HEK293 (cell line): Measurements from ENCODE around the gene RBBP8NL.

Experiments
- CTCF ChIA-PET: fragments of 350-600 bp; formaldehyde crosslinking; extraction: SDS; loops from one replicate; lab custom pipeline; 2021; ENCODE audit warnings: antibody characterized with exemption; lab: Yijun Ruan, JAX
- POLR2A ChIA-PET: fragments of 300-600 bp; formaldehyde crosslinking; extraction: SDS; loops from one replicate; lab custom pipeline; 2020; ENCODE audit warnings: antibody characterized with exemption, inconsistent platforms; lab: Yijun Ruan, JAX
- H3K27ac ChIP-seq: fragments of 200-500 bp; sonication (Bioruptor generic); 2 replicates; pipeline ENCODE4 v1.5.1; 2014; ENCODE audit warnings: low read depth, low read length, control low read depth, inconsistent platforms; ENCODE audit errors: extremely low read depth
- H3K36me3 ChIP-seq, 2 experiments: fragments of 200-500 bp in 1 of 2; sonication (Bioruptor generic) in 1 of 2; 1 replicate in 1 of 2; 2 replicates in 1 of 2; pipeline ENCODE4 v1.5.1; 2014 to 2017; ENCODE audit warnings: inconsistent platforms in 2 of 2, low read length in 2 of 2; ENCODE audit not compliant: control insufficient read depth in 2 of 2, insufficient read depth in 1 of 2
- H3K4me1 ChIP-seq: fragments of 200-500 bp; sonication (Bioruptor generic); 2 replicates; pipeline ENCODE4 v1.5.1; 2014; ENCODE audit warnings: mild to moderate bottlenecking, low read length, inconsistent platforms; ENCODE audit not compliant: control insufficient read depth, insufficient read depth
- H3K4me3 ChIP-seq: 2 replicates; pipeline ENCODE4 v1.5.1; 2011; ENCODE audit warnings: low read depth, mild to moderate bottlenecking, control low read depth, low read length, moderate library complexity
- H3K9me3 ChIP-seq: fragments of 200-500 bp; sonication (Bioruptor generic); 2 replicates; pipeline ENCODE4 v1.5.1; 2014; ENCODE audit warnings: low read depth, low read length, inconsistent platforms; ENCODE audit not compliant: control insufficient read depth, insufficient read depth
- EGR2 ChIP-seq: fragments of 450-650 bp; formaldehyde crosslinking; IDR thresholded peaks from 2 replicates; pipeline ENCODE4 v1.5.1; 2016; ENCODE audit warnings: low read depth, missing biosample characterization, missing genetic modification characterization
- GLI4 ChIP-seq: fragments of 450-650 bp; formaldehyde crosslinking; IDR thresholded peaks from 2 replicates; pipeline ENCODE4 v1.5.1; 2016; ENCODE audit warnings: missing biosample characterization, missing genetic modification characterization
- MYNN ChIP-seq: fragments of 450-650 bp; formaldehyde crosslinking; IDR thresholded peaks from 2 replicates; pipeline ENCODE4 v1.5.1; 2016; ENCODE audit warnings: missing biosample characterization, missing genetic modification characterization, borderline replicate concordance
- YY1 ChIP-seq: fragments of 450-650 bp; formaldehyde crosslinking; IDR thresholded peaks from 2 replicates; pipeline ENCODE4 v1.5.1; 2018; ENCODE audit warnings: missing biosample characterization, missing genetic modification characterization
- YY2 ChIP-seq: fragments of 450-650 bp; formaldehyde crosslinking; IDR thresholded peaks from 2 replicates; pipeline ENCODE4 v1.5.1; 2016; ENCODE audit warnings: missing biosample characterization, missing genetic modification characterization
- ZBTB48 ChIP-seq: fragments of 450-650 bp; formaldehyde crosslinking; IDR thresholded peaks from 2 replicates; pipeline ENCODE4 v1.5.1; 2016; ENCODE audit warnings: missing biosample characterization, missing genetic modification characterization
- ZBTB7A ChIP-seq: fragments of 450-650 bp; formaldehyde crosslinking; IDR thresholded peaks from 2 replicates; pipeline ENCODE4 v1.5.1; 2016; ENCODE audit warnings: low read depth, missing biosample characterization, missing genetic modification characterization
- ZFHX2 ChIP-seq: fragments of 450-650 bp; formaldehyde crosslinking; conservative IDR thresholded peaks from 2 replicates; pipeline ENCODE4 v1.5.1; 2016; ENCODE audit warnings: missing biosample characterization, missing genetic modification characterization
- ZIC2 ChIP-seq: fragments of 450-650 bp; formaldehyde crosslinking; IDR thresholded peaks from 2 replicates; pipeline ENCODE4 v1.5.1; 2016; ENCODE audit warnings: missing biosample characterization, missing genetic modification characterization
- ZNF10 ChIP-seq: fragments of 450-650 bp; formaldehyde crosslinking; IDR thresholded peaks from 2 replicates; pipeline ENCODE4 v1.5.1; 2017; ENCODE audit warnings: missing biosample characterization, missing genetic modification characterization
- ZNF138 ChIP-seq: fragments of 450-650 bp; formaldehyde crosslinking; IDR thresholded peaks from 2 replicates; pipeline ENCODE4 v1.5.1; 2016; ENCODE audit warnings: missing biosample characterization, missing genetic modification characterization, borderline replicate concordance
- ZNF248 ChIP-seq: fragments of 450-650 bp; formaldehyde crosslinking; IDR thresholded peaks from 2 replicates; pipeline ENCODE4 v1.5.1; 2017; ENCODE audit warnings: missing biosample characterization, missing genetic modification characterization
- ZNF571 ChIP-seq: fragments of 450-650 bp; formaldehyde crosslinking; IDR thresholded peaks from 2 replicates; pipeline ENCODE4 v1.5.0; 2017; ENCODE audit warnings: missing biosample characterization, missing genetic modification characterization
- ZNF677 ChIP-seq: fragments of 450-650 bp; IDR thresholded peaks from 2 replicates; pipeline ENCODE4 v1.5.0; 2018; ENCODE audit warnings: missing biosample characterization, mild to moderate bottlenecking, missing genetic modification characterization, moderate library complexity
- ZNF792 ChIP-seq: fragments of 450-650 bp; formaldehyde crosslinking; IDR thresholded peaks from 2 replicates; pipeline ENCODE4 v1.5.1; 2016; ENCODE audit warnings: missing biosample characterization, missing genetic modification characterization
- TF ChIP-seq, protein P1 (sequence below): fragments of 450-650 bp; formaldehyde crosslinking; IDR thresholded peaks from 2 replicates; pipeline ENCODE4 v1.5.1; 2016; ENCODE audit warnings: missing biosample characterization, missing genetic modification characterization
- TF ChIP-seq, protein P2 (sequence below): fragments of 450-650 bp; formaldehyde crosslinking; IDR thresholded peaks from 2 replicates; pipeline ENCODE4 v1.5.1; 2016; ENCODE audit warnings: missing biosample characterization, missing genetic modification characterization
- TF ChIP-seq, protein P3 (sequence below): fragments of 450-650 bp; formaldehyde crosslinking; IDR thresholded peaks from 2 replicates; pipeline ENCODE4 v1.5.1; 2017; ENCODE audit warnings: missing biosample characterization, mild to moderate bottlenecking, missing genetic modification characterization, moderate library complexity
- TF ChIP-seq, protein P4 (sequence below): fragments of 450-650 bp; formaldehyde crosslinking; IDR thresholded peaks from 2 replicates; pipeline ENCODE4 v1.5.1; 2016; ENCODE audit warnings: missing biosample characterization, missing genetic modification characterization

The RBBP8NL gene

DNA sequence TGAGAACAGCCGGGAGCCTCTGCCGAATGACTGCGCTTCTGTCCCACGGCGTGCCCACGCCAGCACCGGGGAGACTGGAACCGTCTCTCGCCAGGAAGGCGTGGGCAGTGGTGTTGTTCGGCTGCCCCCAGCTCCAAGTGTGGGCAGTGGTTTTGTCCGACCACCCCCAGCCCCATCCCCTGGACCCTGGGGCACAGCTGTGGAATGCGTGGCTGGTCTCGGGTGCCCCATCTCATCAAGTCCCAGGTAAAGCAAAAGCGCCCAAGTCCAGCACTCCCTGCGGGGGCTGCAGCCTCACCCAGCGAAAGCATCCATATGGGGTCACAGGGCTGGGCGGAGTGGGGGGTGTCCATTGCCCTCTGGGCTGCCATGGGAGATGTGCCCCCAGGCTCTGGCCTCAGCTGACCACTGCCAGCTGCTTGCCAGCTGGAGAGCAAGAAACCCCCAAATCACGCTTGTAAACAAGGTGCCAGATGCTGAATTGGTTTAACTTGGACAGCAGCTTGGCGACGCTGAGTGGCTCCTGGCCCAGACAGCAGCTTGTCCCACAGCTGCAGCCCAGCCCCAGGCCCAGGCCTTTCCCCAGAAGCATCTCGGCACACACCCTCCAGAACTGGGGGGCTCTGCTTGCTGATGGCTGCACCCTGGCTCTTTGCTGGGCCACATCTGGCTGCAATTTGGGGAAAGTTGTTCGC, 24.7 kb downstream of the RBBP8NL start:
- H3K4me1 ChIP-seq = 0 out of 2 replicates have a peak, but pooled peaks cover 2% of the 10 kb centered on the region
- H3K27ac ChIP-seq = no peak overlapping the region
- TF ChIP-seq EGR2 = peak; percentile 37; the same call in 1 of the 2 replicates
- TF ChIP-seq ZBTB7A (tag by site-specific recombination) = no peak
- CTCF ChIA-PET = no interaction called here
- no peak overlapping the region for H3K4me3 ChIP-seq
- H3K36me3 ChIP-seq = peaks cover 0 to 48% of the 10 kb centered on the region in 2 experiments; a peak in 2 of 3 replicates
- H3K9me3 ChIP-seq = no peaks in the 10 kb centered on the region
- POLR2A ChIA-PET = interaction anchor here (0.9 to 1.9 kb wide), 2 partner anchors 14 to 16 kb away, joined by 3 to 7 read pairs; partner anchors contain the start of gene RPS21

DNA sequence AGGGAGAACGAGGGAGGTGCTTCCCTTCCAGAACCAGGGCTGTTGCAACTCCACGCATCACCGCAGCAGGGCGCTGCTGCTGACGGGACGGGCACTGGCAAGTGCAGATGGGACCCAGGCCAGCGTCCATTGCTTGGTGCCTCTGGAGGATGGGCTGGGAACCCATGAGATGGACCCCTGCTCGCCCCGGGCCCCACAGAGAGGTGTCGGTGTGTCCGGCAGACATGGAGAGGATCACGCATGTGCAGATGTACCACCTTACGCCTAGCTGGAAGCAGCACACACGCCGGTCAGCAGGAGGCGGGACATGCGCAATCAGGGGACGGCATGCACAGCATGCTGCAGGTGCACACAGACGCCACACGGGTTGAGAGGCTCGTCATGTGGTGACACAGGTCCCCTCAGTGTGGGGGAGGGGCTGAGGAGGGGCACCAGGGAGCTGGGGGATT, 26.0 kb downstream of the RBBP8NL start:
- H3K4me3 ChIP-seq = no peak overlapping the region
- H3K4me1 ChIP-seq = 0 out of 2 replicates have a peak, but pooled peaks cover under 1% of the 10 kb centered on the region
- TF ChIP-seq ZNF248 (tag by site-specific recombination) (no peak), ZNF138 (tag by site-specific recombination) (no peak), ZNF571 (tag by site-specific recombination) (no peak), ZNF677 (tag by site-specific recombination) (no peak), YY2 (no peak), ZIC2 (tag by site-specific recombination) (peak; percentile 48; the same call in 1 of the 2 replicates), YY1 (tag by site-specific recombination) (no peak), GLI4 (tag by site-specific recombination) (no peak), ZNF792 (no peak), ZFHX2 (tag by site-specific recombination) (no peak), ZNF10 (peak; percentile 80; the same call in 1 of the 2 replicates), MYNN (tag by site-specific recombination) (no peak), ZBTB48 (no peak)
- TF ChIP-seq, protein P1, sequence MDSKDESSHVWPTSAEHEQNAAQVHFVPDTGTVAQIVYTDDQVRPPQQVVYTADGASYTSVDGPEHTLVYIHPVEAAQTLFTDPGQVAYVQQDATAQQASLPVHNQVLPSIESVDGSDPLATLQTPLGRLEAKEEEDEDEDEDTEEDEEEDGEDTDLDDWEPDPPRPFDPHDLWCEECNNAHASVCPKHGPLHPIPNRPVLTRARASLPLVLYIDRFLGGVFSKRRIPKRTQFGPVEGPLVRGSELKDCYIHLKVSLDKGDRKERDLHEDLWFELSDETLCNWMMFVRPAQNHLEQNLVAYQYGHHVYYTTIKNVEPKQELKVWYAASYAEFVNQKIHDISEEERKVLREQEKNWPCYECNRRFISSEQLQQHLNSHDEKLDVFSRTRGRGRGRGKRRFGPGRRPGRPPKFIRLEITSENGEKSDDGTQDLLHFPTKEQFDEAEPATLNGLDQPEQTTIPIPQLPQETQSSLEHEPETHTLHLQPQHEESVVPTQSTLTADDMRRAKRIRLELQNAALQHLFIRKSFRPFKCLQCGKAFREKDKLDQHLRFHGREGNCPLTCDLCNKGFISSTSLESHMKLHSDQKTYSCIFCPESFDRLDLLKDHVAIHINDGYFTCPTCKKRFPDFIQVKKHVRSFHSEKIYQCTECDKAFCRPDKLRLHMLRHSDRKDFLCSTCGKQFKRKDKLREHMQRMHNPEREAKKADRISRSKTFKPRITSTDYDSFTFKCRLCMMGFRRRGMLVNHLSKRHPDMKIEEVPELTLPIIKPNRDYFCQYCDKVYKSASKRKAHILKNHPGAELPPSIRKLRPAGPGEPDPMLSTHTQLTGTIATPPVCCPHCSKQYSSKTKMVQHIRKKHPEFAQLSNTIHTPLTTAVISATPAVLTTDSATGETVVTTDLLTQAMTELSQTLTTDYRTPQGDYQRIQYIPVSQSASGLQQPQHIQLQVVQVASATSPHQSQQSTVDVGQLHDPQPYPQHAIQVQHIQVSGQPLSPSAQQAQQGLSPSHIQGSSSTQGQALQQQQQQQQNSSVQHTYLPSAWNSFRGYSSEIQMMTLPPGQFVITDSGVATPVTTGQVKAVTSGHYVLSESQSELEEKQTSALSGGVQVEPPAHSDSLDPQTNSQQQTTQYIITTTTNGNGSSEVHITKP = no peak
- TF ChIP-seq, protein P2, sequence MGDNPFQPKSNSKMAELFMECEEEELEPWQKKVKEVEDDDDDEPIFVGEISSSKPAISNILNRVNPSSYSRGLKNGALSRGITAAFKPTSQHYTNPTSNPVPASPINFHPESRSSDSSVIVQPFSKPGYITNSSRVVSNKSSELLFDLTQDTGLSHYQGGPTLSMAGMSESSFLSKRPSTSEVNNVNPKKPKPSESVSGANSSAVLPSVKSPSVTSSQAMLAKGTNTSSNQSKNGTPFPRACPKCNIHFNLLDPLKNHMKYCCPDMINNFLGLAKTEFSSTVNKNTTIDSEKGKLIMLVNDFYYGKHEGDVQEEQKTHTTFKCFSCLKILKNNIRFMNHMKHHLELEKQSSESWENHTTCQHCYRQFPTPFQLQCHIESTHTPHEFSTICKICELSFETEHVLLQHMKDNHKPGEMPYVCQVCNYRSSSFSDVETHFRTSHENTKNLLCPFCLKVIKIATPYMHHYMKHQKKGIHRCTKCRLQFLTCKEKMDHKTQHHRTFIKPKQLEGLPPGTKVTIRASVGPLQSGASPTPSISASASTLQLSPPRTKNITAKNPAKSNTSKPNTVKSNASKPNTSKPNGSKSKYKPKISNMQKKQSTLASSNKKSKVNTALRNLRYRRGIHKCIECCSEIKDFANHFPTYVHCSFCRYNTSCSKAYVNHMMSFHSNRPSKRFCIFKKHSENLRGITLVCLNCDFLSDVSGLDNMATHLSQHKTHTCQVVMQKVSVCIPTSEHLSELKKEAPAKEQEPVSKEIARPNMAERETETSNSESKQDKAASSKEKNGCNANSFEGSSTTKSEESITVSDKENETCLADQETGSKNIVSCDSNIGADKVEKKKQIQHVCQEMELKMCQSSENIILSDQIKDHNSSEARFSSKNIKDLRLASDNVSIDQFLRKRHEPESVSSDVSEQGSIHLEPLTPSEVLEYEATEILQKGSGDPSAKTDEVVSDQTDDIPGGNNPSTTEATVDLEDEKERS (tag by site-specific recombination) = no peak
- TF ChIP-seq, protein P3, sequence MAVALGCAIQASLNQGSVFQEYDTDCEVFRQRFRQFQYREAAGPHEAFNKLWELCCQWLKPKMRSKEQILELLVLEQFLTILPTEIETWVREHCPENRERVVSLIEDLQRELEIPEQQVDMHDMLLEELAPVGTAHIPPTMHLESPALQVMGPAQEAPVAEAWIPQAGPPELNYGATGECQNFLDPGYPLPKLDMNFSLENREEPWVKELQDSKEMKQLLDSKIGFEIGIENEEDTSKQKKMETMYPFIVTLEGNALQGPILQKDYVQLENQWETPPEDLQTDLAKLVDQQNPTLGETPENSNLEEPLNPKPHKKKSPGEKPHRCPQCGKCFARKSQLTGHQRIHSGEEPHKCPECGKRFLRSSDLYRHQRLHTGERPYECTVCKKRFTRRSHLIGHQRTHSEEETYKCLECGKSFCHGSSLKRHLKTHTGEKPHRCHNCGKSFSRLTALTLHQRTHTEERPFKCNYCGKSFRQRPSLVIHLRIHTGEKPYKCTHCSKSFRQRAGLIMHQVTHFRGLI = no peak
- TF ChIP-seq, protein P4, sequence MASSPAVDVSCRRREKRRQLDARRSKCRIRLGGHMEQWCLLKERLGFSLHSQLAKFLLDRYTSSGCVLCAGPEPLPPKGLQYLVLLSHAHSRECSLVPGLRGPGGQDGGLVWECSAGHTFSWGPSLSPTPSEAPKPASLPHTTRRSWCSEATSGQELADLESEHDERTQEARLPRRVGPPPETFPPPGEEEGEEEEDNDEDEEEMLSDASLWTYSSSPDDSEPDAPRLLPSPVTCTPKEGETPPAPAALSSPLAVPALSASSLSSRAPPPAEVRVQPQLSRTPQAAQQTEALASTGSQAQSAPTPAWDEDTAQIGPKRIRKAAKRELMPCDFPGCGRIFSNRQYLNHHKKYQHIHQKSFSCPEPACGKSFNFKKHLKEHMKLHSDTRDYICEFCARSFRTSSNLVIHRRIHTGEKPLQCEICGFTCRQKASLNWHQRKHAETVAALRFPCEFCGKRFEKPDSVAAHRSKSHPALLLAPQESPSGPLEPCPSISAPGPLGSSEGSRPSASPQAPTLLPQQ = no peak
- H3K36me3 ChIP-seq = peaks cover 0 to 49% of the 10 kb centered on the region in 2 experiments; a peak in 2 of 3 replicates
- H3K9me3 ChIP-seq = no peaks in the 10 kb centered on the region
- H3K27ac ChIP-seq = no peak overlapping the region
- ChIA-PET CTCF (interaction anchor here (2.4 kb wide), 1 partner anchor 9 kb away, joined by 11 read pairs; no protein-coding TSS in a partner anchor), POLR2A (interaction anchor here (0.9 to 1.9 kb wide), 2 partner anchors 12 to 14 kb away, joined by 3 to 7 read pairs; partner anchors contain the start of gene RPS21)
